A673 (cell line): ENCODE data around the gene ARHGEF7. TPM values are rescaled to one million over a fixed set of nuclear protein-coding genes. Genes with fewer than 3 reads are reported as not detected.

Experiments
- BruUV-seq: library from RNA; stranded (reverse); fragments of 400-500 nt; replicated peaks from 2 replicates; lab custom pipeline; 2021; lab: Mats Ljungman, UMichigan
- CTCF ChIA-PET: fragments of 300-600 bp; sonication (Branson Sonifier 250); formaldehyde crosslinking; loops from one replicate; lab custom pipeline; 2022; ENCODE audit warnings: antibody characterized with exemption; lab: Charles Lee
- POLR2A ChIA-PET: fragments of 300-600 bp; sonication (Branson Sonifier 250); formaldehyde crosslinking; loops from one replicate; lab custom pipeline; 2022; ENCODE audit warnings: antibody characterized with exemption; ENCODE audit not compliant: low non-redundant PET; lab: Charles Lee
- DNase-seq: peaks from one replicate; pipeline ENCODE4 v3.0.0-alpha.2; 2015; ENCODE audit warnings: low spot score
- H3K27ac ChIP-seq: fragments of 200-600 bp; sonication (generic); 2 replicates; pipeline ENCODE4 v1.5.1; 2016; ENCODE audit warnings: mixed run types, low read depth, mild to moderate bottlenecking, mixed read lengths, antibody characterized with exemption, low read length; ENCODE audit not compliant: poor library complexity, severe bottlenecking
- H3K27me3 ChIP-seq: fragments of 200-600 bp; sonication (generic); replicated peaks from 2 replicates; pipeline ENCODE4 v1.6.1; 2017; ENCODE audit warnings: mixed run types, low read depth, mild to moderate bottlenecking, mixed read lengths, antibody characterized with exemption, low read length; ENCODE audit not compliant: insufficient read depth, poor library complexity
- H3K36me3 ChIP-seq: fragments of 200-600 bp; sonication (generic); 2 replicates; pipeline ENCODE4 v1.6.1; 2016; ENCODE audit warnings: mixed run types, mild to moderate bottlenecking, mixed read lengths, antibody characterized with exemption, low read length; ENCODE audit not compliant: insufficient read depth, poor library complexity, severe bottlenecking
- H3K4me1 ChIP-seq: fragments of 200-600 bp; sonication (generic); 2 replicates; pipeline ENCODE4 v1.6.1; 2017; ENCODE audit warnings: mixed run types, mild to moderate bottlenecking, mixed read lengths, antibody characterized with exemption, low read length; ENCODE audit not compliant: insufficient read depth, poor library complexity, severe bottlenecking
- H3K4me3 ChIP-seq: fragments of 200-600 bp; sonication (generic); 2 replicates; pipeline ENCODE4 v1.5.1; 2016; ENCODE audit warnings: low read depth, mixed run types, mild to moderate bottlenecking, mixed read lengths, low read length; ENCODE audit not compliant: poor library complexity, severe bottlenecking
- H3K9me3 ChIP-seq: fragments of 200-600 bp; sonication (generic); 2 replicates; pipeline ENCODE4 v1.6.1; 2016; ENCODE audit warnings: mixed run types, low read depth, mild to moderate bottlenecking, mixed read lengths, antibody characterized with exemption, low read length; ENCODE audit not compliant: poor library complexity, severe bottlenecking
- EZH2 ChIP-seq: fragments of 200-600 bp; sonication (generic); IDR thresholded peaks from 2 replicates; pipeline ENCODE4 v1.6.1; 2017; ENCODE audit warnings: borderline replicate concordance, low read depth, mild to moderate bottlenecking, mixed read lengths, antibody characterized with exemption, low read length; ENCODE audit not compliant: poor library complexity, severe bottlenecking
- intact Hi-C: fragments of 100-400 bp; cut with micrococcal nuclease; formaldehyde crosslinking; loops from one replicate; pipeline ENCODE4 v1.10.0; 2022; ENCODE audit not compliant: unreplicated experiment
- total RNA-seq: library from RNA; stranded (reverse); gene quantifications from 2 replicates; pipeline ENCODE4 v1.2.3, GENCODE V29; 2021
- TF ChIP-seq, protein P1 (sequence below): fragments of 300-800, 200-600 bp; sonication (generic); conservative IDR thresholded peaks from 2 replicates; pipeline ENCODE4 v1.5.1; 2017; ENCODE audit warnings: low read depth, mild to moderate bottlenecking, antibody characterized with exemption, low read length, moderate library complexity, mixed read lengths

ARHGEF7 gene
- total RNA-seq, 1 experiment from 2014 or later, result 39.9 TPM

DNA sequence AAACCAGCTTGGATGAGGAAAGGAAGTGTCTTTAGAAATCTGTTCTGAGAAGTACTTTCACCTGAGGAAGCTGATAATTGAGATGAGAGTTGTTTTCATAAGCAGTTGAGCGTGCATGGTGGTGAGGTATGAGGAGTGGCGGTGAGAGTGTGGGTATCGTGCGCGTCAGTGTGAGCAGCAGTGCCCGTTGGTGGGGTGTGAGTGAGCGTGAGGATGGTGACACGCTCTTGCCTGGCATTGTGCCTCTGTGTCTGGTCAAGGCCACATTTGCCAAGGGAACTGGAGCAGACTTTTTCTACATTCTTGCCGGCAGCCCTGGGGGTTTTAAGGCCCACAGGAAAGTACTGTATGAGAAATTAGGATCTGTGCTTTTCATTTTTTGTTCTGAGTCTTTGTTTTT is 168.9 kb downstream of the ARHGEF7 start:
- TF ChIP-seq, protein P1, sequence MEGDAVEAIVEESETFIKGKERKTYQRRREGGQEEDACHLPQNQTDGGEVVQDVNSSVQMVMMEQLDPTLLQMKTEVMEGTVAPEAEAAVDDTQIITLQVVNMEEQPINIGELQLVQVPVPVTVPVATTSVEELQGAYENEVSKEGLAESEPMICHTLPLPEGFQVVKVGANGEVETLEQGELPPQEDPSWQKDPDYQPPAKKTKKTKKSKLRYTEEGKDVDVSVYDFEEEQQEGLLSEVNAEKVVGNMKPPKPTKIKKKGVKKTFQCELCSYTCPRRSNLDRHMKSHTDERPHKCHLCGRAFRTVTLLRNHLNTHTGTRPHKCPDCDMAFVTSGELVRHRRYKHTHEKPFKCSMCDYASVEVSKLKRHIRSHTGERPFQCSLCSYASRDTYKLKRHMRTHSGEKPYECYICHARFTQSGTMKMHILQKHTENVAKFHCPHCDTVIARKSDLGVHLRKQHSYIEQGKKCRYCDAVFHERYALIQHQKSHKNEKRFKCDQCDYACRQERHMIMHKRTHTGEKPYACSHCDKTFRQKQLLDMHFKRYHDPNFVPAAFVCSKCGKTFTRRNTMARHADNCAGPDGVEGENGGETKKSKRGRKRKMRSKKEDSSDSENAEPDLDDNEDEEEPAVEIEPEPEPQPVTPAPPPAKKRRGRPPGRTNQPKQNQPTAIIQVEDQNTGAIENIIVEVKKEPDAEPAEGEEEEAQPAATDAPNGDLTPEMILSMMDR, result no peak
- TF ChIP-seq EZH2, result no peak

DNA sequence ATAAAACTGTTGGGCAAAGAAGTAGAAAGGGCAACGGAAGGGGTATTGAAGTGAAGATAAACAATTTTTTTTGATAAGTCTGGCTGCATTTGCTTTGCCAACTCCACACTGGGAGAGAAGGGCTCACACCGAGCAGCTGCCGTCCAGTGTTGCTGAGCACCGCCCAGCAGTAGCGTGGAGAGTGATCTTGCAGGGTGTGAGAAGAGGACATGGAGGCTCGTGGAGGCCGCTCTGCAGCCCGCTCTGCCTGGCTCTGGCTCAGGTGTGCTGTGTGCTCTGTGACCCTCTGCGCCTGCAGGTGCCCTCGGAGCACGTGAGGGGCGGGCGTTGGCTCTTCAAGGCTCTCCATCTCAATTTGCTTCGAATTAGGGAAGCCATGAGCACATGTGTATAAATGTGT is 169.5 kb downstream of the ARHGEF7 start:
- Histone ChIP-seq H3K9me3 (no peaks in the 10 kb centered on the region), H3K27me3 (no peaks in the 10 kb centered on the region), H3K4me1 (no peaks in the 10 kb centered on the region), H3K36me3 (peaks cover 18% of the 10 kb centered on the region), H3K27ac (no peak overlapping the region), H3K4me3 (no peak overlapping the region)
- intact Hi-C loops, result no loop called here
- ChIA-PET POLR2A (no interaction called here), CTCF (no interaction called here)
- no TSS peak for BruUV-seq
- no peak for TF ChIP-seq EZH2
- TF ChIP-seq, protein P1, result no peak
- DNase-seq, result no peak

More for the DNA sequence above, 168.9 kb downstream of the ARHGEF7 start:
- BruUV-seq, result no TSS peak
- intact Hi-C loops, result no loop called here
- H3K27me3 ChIP-seq, result no peaks in the 10 kb centered on the region
- ChIA-PET CTCF (no interaction called here), POLR2A (no interaction called here)
- no peak overlapping the region for H3K4me3 ChIP-seq
- H3K36me3 ChIP-seq, result peaks cover 18% of the 10 kb centered on the region
- no peaks in the 10 kb centered on the region for H3K4me1 ChIP-seq
- no peaks in the 10 kb centered on the region for H3K9me3 ChIP-seq
- no peak overlapping the region for H3K27ac ChIP-seq
- DNase-seq, result no peak

DNA sequence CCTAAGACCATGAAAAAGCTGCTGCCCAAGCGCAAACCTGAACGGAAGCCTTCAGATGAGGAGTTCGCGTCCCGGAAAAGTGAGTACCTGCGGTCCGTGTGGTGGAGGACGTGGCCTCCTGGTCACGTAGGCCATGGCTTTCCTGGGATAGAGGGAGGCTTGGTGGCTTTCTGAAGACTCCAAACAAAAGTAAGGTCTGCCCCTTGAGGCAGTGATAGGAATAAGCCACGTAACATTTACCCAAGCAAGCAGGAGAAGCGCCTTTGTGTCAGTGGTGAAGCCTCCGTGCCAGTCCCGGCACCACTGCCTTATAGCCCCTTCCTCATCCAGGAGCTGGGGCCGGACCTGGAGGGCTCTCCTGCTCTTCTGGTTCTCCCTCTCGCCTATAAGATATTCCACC is 171.1 kb downstream of the ARHGEF7 start:
- Histone ChIP-seq H3K27ac (no peak overlapping the region), H3K27me3 (no peaks in the 10 kb centered on the region), H3K4me3 (no peak overlapping the region), H3K4me1 (no peaks in the 10 kb centered on the region), H3K9me3 (no peaks in the 10 kb centered on the region), H3K36me3 (peaks cover 12% of the 10 kb centered on the region)
- BruUV-seq, result no TSS peak
- ChIA-PET POLR2A (no interaction called here), CTCF (interaction anchor here (0.7 kb wide), 1 partner anchor 1104 kb away, joined by 3 read pairs; no protein-coding TSS in a partner anchor)
- DNase-seq, result no peak
- intact Hi-C loops, result no loop called here
- TF ChIP-seq, protein P1, result 0 out of 2 replicates have a peak, but pooled peaks have one; percentile 12
- no peak for TF ChIP-seq EZH2
